Measurements from ENCODE around the gene LAPTM4A. TPM values are rescaled to one million over a fixed set of nuclear protein-coding genes. Genes with fewer than 3 reads are reported as not detected.
A peak's percentile ranks its signal among the peaks of the same experiment; 100 is the strongest.
"Not testable (repeated sequence)": the region's sequence is repeated elsewhere in the genome, so short reads cannot be mapped to it uniquely, and the experiment has no call there.

The LAPTM4A gene
- total RNA-seq, 4 donors from 2014 or later: 143 to 234 (median 177) TPM

- Histone ChIP-seq H3K27me3 (peaks cover 4% of the 10 kb centered on the region), H3K4me1 (peaks cover 0 to 28% (median 7%) of the 10 kb centered on the region in 3 donors), H3K9me3 (no peaks in the 10 kb centered on the region), H3K27ac (peak overlapping the region in 3 of 4 donors; percentile 24 to 58 (median 51)), H3K4me3 (no peak overlapping the region), H3K36me3 (no peaks in the 10 kb centered on the region)
- TF ChIP-seq CTCF (IDR thresholded peaks at IDR 0.05): no peak
- TF ChIP-seq EP300 (IDR thresholded peaks at IDR 0.05): no peak
- TF ChIP-seq POLR2AphosphoS5 (IDR thresholded peaks at IDR 0.05): no peak
- TF ChIP-seq POLR2A (IDR thresholded peaks at IDR 0.05): no peak
- WGBS, 2 donors (ENCODE audit: low coverage in 1 of 2): 72 to 100% methylated on average over 2 to 9 of the region's 15 CpGs
- no peak for ATAC-seq
Measured at GRCh38 chr2:20092226-20092900, 40.9 kb upstream of the LAPTM4A start.

- peak; percentile 93 for ATAC-seq
- H3K27ac ChIP-seq: peak overlapping the region in 3 of 4 donors; percentile 24 to 62 (median 58)
- peaks cover 0 to 28% (median 7%) of the 10 kb centered on the region in 3 donors for H3K4me1 ChIP-seq
- peaks cover 4% of the 10 kb centered on the region for H3K27me3 ChIP-seq
- H3K4me3 ChIP-seq: no peak overlapping the region
- no peaks in the 10 kb centered on the region for H3K36me3 ChIP-seq
- H3K9me3 ChIP-seq: no peaks in the 10 kb centered on the region
- WGBS, 2 donors (ENCODE audit: low coverage in 1 of 2): 13 to 16% methylated on average over 6 to 7 of the region's 11 CpGs
- peak; percentile 1 for TF ChIP-seq POLR2AphosphoS5 (IDR thresholded peaks at IDR 0.05)
- TF ChIP-seq CTCF (IDR thresholded peaks at IDR 0.05): no peak
Measured at GRCh38 chr2:20091305-20091991, 40.0 kb upstream of the LAPTM4A start.

- peaks cover 0 to 28% (median 7%) of the 10 kb centered on the region in 3 donors for H3K4me1 ChIP-seq
- WGBS, 2 donors (ENCODE audit: low coverage in 1 of 2): 87 to 91% methylated on average over 3 to 9 of the region's 9 CpGs
- TF ChIP-seq POLR2AphosphoS5 (IDR thresholded peaks at IDR 0.05) (no peak), POLR2A (IDR thresholded peaks at IDR 0.05) (no peak)
- no peak for ATAC-seq
- no peaks in the 10 kb centered on the region for H3K36me3 ChIP-seq
- no peak overlapping the region for H3K4me3 ChIP-seq
- H3K27ac ChIP-seq: no peak overlapping the region
- peaks cover 4% of the 10 kb centered on the region for H3K27me3 ChIP-seq
- H3K9me3 ChIP-seq: no peaks in the 10 kb centered on the region
Measured at GRCh38 chr2:20089715-20090464, 38.5 kb upstream of the LAPTM4A start.

- H3K27ac ChIP-seq, H3K36me3 ChIP-seq, H3K4me1 ChIP-seq, H3K9me3 ChIP-seq, H3K4me3 ChIP-seq, ATAC-seq, H3K27me3 ChIP-seq: not testable (repeated sequence)
- 63 to 80% methylated on average over 4 of the region's 4 CpGs for WGBS, 2 donors (ENCODE audit: low coverage in 1 of 2)
Measured at GRCh38 chr2:20085909-20086308, 34.5 kb upstream of the LAPTM4A start.

- H3K27ac ChIP-seq, ATAC-seq, H3K36me3 ChIP-seq, H3K4me3 ChIP-seq, H3K27me3 ChIP-seq, H3K4me1 ChIP-seq, H3K9me3 ChIP-seq: not testable (repeated sequence)
- WGBS, 2 donors (ENCODE audit: low coverage in 1 of 2): 98 to 100% methylated on average over 7 of the region's 8 CpGs
Measured at GRCh38 chr2:20082812-20083211, 31.4 kb upstream of the LAPTM4A start.

- no peaks in the 10 kb centered on the region for H3K36me3 ChIP-seq
- no peak overlapping the region for H3K27ac ChIP-seq
- H3K4me3 ChIP-seq: no peak overlapping the region
- H3K4me1 ChIP-seq: no peaks in the 10 kb centered on the region
- WGBS, 2 donors (ENCODE audit: low coverage in 1 of 2): 100% methylated on average over 1 to 2 of the region's 2 CpGs
- TF ChIP-seq POLR2A (IDR thresholded peaks at IDR 0.05) (no peak), CTCF (IDR thresholded peaks at IDR 0.05) (no peak), POLR2AphosphoS5 (IDR thresholded peaks at IDR 0.05) (no peak), EP300 (IDR thresholded peaks at IDR 0.05) (no peak)
- H3K9me3 ChIP-seq: no peaks in the 10 kb centered on the region
- no peak for ATAC-seq
- no peaks in the 10 kb centered on the region for H3K27me3 ChIP-seq
Measured at GRCh38 chr2:20081841-20082240, 30.4 kb upstream of the LAPTM4A start.

Measured in gastroesophageal sphincter (tissue), 4 donors.